GM19239 (cell line): Measurements from ENCODE around the gene SAMD7.
A peak's percentile ranks its signal among the peaks of the same experiment; 100 is the strongest.

Experiments
- DNase-seq: peaks from one replicate; pipeline ENCODE4 v3.0.0; 2011; ENCODE audit warnings: low spot score; ENCODE audit not compliant: insufficient read length
- FAIRE-seq: peaks from 2 replicates; lab custom pipeline; 2011; peaks lifted over from hg19 to GRCh38; lab: Jason Lieb, UNC

Gene SAMD7, protein sequence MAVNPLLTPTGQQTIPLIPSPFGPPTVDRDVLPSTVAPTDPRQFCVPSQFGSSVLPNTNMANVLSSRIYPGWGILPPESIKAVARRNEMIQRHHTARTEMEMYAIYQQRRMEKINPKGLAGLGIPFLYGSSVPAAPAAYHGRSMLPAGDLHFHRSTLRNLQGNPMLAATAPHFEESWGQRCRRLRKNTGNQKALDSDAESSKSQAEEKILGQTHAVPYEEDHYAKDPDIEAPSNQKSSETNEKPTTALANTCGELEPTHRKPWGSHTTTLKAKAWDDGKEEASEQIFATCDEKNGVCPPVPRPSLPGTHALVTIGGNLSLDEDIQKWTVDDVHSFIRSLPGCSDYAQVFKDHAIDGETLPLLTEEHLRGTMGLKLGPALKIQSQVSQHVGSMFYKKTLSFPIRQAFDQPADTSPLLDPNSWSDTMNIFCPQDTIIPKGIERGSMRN

DNA sequence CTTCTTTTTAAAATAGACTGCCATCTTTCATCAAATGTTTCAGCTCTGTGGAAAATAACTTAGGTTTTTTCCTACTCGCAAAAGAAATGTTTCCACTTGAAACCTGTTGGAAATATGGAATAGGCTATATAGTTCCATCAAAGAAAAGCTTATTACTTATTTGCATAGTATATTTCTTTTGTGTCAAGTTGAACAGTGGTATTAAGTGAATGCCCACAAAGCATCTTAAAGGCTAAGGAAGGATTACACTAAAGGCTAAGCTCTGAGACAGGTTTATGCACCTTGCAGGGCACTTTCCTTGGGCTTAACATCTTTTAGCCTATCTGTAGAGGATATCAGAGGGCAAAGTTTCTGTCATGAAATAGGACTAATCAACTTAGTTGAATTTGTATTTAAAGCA, at the start of gene SAMD7:
TSS of gene SAMD7 (plus strand) at position 301 of the 400 bp plus-strand sequence. CDS start 7,927 bp downstream, outside the sequence.
- FAIRE-seq (no peak), DNase-seq (no peak)

DNA sequence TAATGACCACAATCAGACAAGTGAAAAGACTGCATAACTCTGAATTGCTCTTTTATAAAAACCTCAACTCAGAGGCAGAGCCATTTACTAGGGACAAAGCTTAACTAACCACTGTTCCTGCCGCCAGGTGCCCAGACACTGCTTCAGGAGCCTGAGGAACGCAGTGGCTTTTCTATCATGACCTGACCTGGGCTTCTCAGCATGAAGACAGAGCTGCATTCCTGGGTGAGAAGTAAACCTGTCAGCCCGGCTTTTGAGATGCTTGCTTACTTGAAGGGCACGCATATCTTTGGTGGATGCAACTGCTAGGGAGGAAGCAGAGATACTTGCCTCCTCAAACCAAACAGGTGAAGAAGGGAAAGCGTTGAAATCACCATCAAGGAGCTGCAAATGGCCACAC, 49.5 kb upstream of the SAMD7 start:
- no peak for DNase-seq
- FAIRE-seq = no peak

DNA sequence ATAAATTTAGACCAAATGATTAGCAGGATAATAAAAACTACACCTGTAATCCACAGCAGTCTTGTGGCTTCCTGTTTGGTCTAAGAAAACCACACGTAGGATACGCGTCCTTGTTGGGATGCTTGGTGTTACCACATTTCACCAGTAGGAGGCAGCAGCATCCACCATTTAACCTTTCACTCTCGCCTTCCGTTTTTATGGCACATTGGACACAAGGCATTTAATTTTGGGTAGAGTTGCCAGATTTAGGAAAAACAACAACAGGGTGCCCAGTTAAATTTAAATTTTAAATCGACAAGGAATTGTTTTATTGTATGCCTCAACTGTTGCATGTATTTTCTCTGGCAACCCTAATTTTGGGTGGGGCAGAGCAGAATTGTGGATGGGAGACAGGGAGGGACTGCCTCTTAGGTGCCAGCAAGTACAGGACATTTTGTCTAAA, 47.9 kb upstream of the SAMD7 start:
- DNase-seq = peak; percentile 24

DNA sequence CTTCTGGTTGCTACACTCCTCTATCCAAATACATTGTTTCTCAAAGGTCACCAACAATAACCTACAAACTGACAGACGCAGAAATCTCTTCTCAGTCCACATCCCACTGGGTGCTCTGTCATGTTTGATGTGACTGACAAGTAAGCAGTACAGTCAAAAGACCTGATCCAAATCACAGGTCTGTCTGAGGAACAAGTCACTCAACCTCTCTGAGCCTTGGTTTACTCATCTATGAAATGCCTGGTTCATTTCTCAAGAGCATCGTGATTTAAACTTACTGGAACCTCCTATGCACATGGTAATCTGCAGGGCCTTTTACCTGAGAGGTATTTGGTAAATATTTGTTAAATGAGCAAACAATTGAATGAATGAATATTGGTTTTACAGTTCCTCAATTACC, 47.1 kb upstream of the SAMD7 start:
- peak; percentile 84 for FAIRE-seq
- DNase-seq = no peak

More for the DNA sequence above, 47.9 kb upstream of the SAMD7 start:
- FAIRE-seq = peak; percentile 98

DNA sequence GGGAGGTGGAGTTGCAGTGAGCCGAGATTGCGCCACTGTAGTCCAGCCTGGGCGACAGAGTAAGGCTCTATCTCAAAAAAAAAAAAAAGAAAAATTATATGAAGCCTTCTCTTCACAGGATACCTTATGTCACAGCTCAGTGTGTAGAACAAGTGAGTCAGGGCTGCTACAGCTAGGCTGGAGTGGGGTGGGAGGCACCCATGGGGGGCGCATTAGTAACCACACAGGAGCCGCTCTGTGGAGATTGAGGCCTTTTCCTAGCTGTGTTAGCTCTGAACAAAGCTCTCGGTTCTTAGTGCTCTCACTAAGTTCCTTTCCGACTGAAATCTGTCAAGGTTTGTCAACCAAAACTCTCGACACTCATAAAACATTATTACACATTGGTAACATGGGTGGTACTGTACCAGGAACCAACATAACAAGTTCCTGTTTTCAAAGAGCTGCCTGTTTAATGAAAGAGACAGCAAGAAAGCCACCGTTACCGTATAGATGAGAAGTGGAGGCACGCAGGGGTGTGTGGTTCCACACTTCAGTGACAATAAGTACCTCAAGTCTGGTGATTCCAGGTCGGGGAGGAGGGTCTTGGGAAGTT, 46.1 kb upstream of the SAMD7 start:
- DNase-seq = no peak
- FAIRE-seq = no peak

DNA sequence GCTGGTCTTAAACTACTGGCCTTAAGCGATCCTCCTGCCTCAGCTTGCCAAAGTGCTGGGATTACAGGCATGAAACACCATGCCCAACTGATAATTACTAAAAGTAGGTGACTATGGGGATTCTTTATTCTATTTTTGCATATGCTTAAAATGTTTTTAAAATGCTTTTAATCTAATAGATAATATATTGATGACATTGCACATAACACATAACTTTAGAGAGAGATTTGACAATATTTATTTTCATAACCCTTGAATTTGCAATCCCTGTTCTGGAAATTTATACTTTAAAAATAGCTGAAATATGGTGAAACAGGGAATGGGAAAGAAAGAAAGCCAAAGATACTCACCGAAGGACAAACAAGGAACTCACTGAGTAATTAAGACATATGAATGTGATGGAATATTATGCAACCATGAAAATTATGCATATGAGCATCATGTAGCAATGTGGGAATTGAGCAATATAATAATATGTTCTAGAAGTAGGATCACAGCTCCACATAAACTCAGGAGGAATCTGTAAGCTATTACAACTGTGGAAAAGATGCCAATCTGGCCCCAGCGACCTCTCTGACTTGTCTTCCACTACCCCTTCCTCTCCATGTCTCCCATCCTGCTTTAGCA, 43.7 kb upstream of the SAMD7 start:
- no peak for DNase-seq
- no peak for FAIRE-seq

DNA sequence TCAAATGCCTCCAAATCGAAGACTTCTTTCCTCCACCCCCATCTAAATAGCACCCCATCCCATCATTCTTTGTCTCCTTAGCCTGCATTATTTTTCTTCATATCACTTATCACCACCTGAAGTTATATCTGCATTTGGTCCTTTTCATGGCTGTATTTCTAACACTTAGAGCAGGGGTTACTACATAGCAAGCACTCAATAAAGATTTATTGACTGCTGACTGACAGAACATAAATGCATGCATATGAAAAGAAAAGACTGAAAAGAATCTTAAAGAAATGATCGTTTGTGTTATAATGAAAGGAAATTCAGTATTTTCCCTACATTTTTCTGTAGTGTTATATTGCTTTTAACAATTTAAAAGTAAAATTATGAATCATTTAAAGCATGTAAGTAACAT, 43.0 kb upstream of the SAMD7 start:
- FAIRE-seq (no peak), DNase-seq (no peak)

DNA sequence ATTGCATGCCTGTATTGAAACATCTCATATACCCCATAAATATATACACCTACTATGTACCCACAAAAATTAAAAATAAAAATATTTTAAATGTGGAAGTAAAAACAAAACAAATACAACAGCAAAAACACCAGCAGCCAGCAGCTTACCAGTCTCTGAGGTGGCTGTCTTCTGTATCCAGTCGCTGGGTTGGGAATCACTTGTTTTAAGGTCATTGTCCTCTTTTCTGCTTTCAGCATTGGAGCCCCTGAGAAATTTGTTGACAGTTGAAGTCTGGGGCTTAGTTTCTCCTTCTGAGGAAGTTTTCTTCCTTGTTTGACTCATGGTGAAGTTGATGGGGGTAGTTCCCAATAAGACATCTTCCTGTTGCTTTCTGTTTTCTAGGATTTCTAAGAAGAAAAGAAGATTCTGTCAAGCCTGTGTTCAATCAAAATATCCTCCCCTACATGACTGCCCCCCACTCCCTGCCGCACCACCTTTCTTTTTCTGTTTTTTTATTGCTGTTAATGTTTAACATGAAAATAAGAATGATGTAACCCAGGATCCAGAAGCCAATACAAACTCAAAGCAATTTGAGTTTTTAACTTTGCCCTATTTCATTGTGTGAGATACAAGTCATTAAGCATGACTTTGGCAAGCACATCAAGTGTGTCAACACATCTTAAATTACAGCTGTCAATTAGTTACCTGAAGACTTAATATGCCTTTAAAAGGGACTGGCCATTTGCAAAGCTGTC, 41.7 kb upstream of the SAMD7 start, which contains the start of gene LRRC31:
TSS of gene LRRC31 (minus strand) at position 452 of the 737 bp plus-strand sequence. CDS start at position 324, 128 bp downstream.
- FAIRE-seq (peak; percentile 67), DNase-seq (no peak)

DNA sequence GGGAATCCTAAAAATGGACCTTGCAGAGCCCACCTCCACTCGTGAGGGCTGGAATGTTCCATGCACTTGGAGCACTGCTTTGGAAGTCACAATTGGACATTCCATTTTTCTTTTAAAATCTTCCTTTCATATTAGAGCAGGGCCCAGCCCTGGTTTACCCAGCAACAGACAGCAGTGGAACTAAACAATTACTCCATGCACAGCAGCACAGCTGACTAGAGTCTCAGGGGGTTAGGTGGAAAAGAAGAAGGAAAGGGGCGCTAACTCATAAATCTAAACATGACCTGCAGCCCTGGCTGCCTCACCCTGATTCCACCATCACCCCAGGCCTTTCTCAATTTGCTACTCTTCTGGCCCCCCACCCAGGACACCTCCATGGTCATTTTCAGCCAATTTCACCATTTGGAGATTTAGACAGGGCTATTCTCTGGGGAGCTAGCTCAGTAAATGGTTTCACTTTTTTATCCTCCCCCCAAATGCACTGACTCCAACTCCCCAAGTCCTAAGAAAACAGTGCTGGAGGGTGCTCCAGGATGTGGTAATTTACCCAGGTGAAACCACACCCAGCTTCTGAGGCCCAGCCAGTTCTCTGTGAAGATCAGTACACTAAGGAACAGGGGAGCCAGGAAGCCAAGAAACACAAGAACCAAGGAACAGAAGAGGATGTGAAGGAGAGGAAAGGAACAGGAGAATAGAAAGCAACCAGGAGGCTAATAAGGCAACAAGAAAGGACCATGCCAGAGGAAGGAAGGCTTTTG, 40.1 kb upstream of the SAMD7 start:
- no peak for DNase-seq
- peak; percentile 60 for FAIRE-seq

DNA sequence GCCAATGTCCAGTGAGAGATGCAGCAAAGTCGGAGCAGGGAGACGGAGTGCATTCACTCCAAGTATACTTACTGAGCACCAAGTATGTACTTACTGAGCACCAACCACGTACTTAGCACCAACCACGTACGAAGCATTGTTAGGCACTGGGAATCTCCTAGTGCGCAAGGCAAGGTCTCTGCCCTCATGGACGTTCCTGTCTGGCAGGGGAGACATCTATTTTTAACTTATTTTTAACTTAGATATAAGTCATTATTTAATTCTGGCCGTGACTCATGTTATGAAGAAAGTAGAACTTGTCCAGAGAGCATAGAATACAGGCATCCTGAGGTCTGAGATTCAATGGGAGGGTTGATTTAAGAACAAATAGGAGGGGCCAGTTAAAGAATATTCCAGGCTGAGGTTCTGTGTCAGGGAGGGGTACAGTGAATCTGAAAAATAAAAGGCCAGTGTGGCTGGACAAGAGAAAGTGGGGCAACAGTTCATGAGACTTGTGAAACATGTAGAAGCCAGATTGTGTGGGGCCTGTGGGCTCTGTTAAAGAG, 32.3 kb upstream of the SAMD7 start:
- no peak for DNase-seq
- FAIRE-seq = no peak

DNA sequence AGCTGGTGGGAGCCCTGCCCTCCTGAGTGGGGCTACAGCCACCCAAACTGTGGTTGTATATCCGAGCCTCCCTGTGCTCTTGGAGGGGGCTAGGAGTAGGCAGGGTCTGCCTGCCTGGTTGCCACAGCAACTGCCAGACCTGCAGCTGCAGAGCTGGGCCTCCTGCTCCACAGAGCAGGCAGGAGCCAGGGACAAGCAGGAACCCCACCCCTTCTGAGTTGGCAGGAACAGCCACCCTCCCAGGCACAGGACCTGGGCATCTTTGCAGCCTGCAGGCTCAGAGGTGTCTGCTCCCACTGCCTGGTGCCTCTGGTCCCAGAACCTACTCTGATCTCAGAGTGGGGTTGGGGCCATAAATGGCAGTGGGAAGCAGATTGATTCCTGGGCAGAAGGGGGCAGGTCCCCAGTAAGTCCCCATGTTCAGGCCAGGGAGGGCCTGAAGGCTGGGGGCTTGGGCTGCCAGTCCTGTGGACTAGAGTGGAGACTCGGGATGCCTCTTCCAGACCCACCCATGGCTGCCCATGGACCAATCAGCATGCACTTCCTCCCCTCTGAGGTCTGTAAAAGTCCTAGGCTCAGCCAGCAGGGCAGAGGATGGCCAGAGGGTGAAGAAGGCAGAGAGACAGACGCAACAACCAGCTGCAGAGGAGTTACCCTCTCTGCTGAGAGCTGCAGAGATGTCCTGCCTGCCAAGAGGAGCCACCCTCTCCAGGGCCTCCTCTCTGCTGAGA, 31.4 kb upstream of the SAMD7 start:
- DNase-seq = no peak
- no peak for FAIRE-seq

DNA sequence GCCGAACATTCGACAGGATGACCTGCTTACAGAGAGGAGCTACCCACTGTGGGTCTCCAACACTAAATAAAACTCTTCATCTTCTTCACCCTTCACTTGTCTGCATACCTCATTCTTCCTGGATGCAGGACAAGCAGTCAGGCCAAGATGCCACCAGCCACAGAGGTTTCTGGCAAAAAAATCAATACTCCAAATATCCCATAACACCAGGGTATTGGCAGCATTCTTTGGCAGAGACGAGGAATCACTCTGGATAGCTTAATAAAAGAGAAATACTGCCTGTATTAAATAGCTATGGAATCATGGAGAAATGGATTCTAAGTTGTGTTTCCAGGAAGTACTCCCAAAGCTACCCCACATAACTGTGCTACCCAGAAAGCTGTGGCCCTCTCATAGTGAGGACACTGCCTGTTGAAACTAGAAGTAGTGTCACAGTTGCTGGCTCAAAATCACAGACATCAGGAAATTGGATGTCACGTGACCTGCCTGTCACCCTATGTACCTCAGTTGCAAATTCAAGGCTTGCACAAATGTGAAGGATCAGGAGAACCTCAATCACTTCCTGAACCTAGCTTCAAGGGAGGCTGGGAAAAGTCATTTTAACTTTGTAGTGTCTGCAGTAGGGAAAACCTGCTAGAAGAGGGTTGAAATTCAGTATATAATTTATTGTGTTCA, 30.7 kb upstream of the SAMD7 start:
- DNase-seq (no peak), FAIRE-seq (no peak)

DNA sequence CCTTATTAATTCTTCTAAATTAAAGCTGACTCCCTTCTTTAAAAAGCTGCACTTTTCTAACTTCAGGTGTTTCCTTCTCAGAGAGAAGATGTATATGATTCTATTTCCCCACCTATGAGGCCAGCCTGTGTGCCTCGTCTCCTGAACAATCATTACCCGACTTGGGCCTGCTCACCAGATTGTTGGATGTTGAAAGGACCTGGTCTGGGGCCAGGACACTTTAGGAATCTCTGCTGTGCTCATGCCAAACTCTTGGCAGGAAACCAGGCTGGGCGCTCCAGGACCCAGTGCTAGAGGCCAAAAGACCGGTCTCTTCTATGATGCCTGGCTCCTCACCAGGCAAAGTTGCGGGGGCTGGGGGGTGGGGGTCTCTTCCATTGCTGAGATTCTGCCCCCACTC, 24.7 kb upstream of the SAMD7 start:
- DNase-seq = no peak
- no peak for FAIRE-seq

DNA sequence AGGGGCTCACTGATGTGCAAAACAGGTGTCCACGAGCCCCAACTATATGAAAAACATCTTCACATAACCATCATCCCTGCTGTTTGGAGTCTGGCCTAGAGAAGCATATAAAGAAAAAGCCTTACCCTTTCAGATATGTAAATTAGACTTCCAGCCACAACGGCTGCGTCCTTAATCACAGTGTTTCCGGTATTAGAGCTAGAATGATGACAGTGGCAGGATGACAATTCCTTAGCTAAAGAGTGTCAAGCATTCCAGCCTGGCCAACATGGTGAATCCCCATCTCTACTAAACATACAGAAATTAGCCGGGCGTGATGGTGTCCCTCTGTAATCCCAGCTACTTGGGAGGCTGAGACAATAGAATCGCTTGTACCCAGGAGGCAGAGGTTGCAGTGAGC, 19.5 kb upstream of the SAMD7 start:
- DNase-seq (no peak), FAIRE-seq (no peak)

DNA sequence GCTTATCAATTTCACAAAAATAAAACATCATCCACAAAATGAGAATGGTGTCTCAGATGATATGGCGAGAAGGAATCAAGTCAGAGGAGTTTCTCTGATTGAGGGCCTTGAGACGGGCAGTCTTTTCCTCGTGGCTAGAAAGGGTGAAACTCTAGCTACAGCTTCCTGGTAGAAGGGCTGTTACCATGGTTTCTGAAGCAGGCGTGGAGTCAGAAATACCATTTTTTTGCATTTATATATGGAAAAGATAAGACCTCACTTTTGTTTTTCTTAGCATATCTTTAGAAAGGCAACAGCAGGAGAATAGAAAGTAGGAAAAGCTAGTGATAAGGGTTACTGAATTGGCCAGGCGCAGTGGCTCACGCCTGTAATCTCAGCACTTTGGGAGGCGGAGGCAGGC, 17.3 kb upstream of the SAMD7 start:
- no peak for DNase-seq
- no peak for FAIRE-seq

DNA sequence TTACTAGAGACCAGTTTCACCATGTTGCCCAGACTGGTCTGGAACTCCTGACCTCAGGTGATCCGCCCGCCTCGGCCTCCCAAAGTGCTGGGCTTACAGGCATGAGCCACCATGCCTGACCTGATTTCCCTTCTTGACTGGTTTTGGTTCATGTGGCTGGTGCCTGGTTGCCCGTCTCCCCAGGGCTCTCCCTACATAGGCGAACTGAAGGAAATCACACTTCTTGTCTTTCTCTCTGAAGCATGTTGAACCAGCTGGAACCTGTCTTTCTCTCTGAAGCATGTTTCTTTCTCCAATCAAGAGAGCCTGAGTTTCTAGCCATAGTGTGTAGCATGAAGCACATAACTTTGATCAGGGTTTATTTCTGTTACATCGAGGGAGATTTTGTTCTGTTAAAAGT, 16.3 kb upstream of the SAMD7 start:
- DNase-seq = no peak
- no peak for FAIRE-seq

DNA sequence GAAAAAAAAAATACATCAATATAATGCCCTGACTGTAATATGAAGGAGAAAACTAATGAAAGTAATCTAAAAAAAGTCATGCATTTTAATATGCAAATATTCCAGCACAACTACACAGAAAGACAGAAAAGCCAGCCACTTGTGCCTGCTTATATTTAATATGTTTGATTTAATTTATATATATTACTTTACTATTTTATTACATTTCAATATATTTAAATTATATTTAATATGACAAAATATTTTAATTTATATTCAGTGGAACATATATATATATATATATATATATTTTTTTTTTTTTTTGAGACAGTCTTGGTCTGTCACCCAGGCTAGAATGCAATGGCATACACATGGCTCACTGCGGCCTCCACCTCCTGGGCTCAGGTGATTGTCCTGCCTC, 14.1 kb upstream of the SAMD7 start:
- no peak for DNase-seq
- no peak for FAIRE-seq

DNA sequence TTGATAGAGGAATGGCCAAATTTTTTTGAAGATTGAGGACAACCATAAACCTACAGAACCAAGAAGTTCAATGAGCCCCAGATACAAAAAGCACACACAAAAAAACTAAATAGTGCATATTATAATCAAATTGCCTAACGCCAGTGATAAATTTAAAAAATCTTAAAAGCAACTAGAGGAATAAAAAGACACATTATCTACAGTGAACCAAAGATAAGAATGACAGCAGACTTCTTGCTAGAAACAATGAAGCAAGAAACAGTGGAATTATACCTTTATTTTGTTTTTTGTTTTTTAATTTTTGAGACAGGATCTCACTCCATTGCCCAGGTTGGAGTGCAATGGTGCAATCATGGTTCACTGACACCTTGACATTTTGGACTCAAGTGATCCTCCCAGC, 9.9 kb upstream of the SAMD7 start:
- FAIRE-seq = no peak
- DNase-seq = no peak
